Measurements from ENCODE around the gene PDE9A.
"Not testable (repeated sequence)": the region's sequence is repeated elsewhere in the genome, so short reads cannot be mapped to it uniquely, and the experiment has no call there.

PDE9A gene

DNA sequence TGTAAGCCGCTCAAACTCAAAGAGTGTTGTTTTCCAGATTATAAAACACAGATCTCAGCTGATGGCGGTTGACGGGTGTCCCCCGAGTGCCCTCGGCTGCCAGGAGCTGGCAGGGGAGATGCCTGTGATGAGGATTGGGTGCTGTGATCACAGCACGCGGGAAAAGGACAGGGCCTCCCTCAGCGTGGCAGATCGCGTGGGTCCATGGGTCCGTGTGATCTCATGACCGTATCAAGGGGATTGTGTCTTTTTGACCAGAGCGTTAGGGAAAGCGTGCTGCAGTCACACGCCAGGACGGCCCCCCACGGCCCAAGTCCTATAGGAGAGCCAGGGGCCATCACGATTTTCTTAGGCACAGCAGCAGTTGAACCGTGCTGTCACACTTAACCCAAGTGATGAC is 51.9 kb downstream of the PDE9A start:
- peak overlapping the region in 9 of 11 experiments; percentile 55 to 87 (median 76); a peak in 17 of 22 replicates for H3K4me2 ChIP-seq
- H4K20me1 ChIP-seq: no peaks in the 10 kb centered on the region; a peak in 1 of 22 replicates
- H3K27ac ChIP-seq: no peak overlapping the region
- no peak overlapping the region for H3K4me3 ChIP-seq
- H3K27me3 ChIP-seq: peaks cover 0 to 12% (median 0%) of the 10 kb centered on the region in 11 experiments; a peak in 4 of 22 replicates
- peaks cover 0 to 17% (median 7%) of the 10 kb centered on the region in 11 experiments; a peak in 8 of 22 replicates for H3K9me3 ChIP-seq (replicated peaks in 1 of 11)
- TF ChIP-seq Cebpa-rat (IDR thresholded peaks at IDR 0.05): no peak
- peaks cover 0 to 25% (median 22%) of the 10 kb centered on the region in 10 experiments; a peak in 16 of 20 replicates for H3K4me1 ChIP-seq
- H3K9ac ChIP-seq: no peak overlapping the region
- no peaks in the 10 kb centered on the region for H3K36me3 ChIP-seq

DNA sequence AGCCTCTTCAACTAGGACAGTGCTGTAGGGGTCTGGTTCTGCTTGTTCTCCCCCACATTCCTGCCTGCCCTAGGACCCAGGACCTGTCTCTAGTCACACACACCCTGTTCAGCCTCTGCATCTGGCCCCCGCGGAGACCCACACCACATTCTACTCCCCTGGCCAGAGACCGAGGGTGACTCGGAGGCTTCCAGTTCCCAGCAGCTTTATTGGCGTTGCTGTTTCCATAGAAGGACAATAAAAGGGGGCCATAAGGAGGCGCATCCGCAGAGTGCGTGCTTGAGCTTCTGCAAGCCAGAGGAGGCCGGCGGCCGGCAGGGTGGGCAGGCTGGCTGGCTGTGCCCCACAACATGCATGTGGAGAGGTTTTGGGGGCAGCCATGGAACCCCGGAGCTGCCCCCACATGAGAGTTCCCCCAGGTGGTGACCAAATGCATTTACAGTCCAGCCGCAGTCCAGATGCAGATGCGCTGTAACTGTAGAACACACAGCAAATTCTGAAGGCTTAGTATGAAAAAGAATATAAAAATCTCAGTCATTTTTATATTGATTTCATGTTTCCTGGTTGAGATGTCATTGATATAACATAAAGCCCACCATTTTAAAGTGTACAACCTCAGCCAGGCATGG is 52.4 kb downstream of the PDE9A start:
- no peak overlapping the region for H3K4me3 ChIP-seq
- H3K4me2 ChIP-seq: peak overlapping the region in 9 of 11 experiments; percentile 55 to 87 (median 76); a peak in 15 of 22 replicates
- peaks cover 0 to 25% (median 22%) of the 10 kb centered on the region in 10 experiments; a peak in 16 of 20 replicates for H3K4me1 ChIP-seq
- TF ChIP-seq Cebpa-rat (IDR thresholded peaks at IDR 0.05): no peak
- peaks cover 0 to 12% (median 0%) of the 10 kb centered on the region in 11 experiments; a peak in 4 of 22 replicates for H3K27me3 ChIP-seq
- no peaks in the 10 kb centered on the region; a peak in 1 of 22 replicates for H4K20me1 ChIP-seq
- H3K36me3 ChIP-seq: no peaks in the 10 kb centered on the region
- H3K9ac ChIP-seq: no peak overlapping the region
- peaks cover 0 to 17% (median 7%) of the 10 kb centered on the region in 11 experiments; a peak in 8 of 22 replicates for H3K9me3 ChIP-seq (replicated peaks in 1 of 11)
- H3K27ac ChIP-seq: no peak overlapping the region

DNA sequence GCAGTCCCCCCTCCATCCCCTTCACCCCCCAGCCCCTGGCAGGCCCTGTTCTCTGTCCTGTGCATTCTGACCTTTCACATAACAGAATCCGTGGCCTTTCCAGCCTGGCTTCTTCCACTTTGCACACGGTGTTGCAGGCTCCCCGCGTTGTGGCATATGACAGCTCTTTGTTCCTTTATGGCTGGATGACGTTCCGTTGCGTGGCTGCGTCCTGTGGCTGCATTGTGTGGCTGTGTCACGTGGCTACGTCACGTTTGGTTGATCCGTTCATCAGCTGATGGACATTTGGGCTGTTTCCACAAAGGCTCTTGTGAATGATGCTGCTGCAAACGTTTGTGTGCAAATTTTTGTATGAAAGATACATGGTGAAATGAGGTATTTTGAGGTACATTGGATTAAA is 53.3 kb downstream of the PDE9A start:
- H3K27me3 ChIP-seq: peaks cover 0 to 12% (median 0%) of the 10 kb centered on the region in 11 experiments; a peak in 4 of 22 replicates
- no peak overlapping the region for H3K27ac ChIP-seq

DNA sequence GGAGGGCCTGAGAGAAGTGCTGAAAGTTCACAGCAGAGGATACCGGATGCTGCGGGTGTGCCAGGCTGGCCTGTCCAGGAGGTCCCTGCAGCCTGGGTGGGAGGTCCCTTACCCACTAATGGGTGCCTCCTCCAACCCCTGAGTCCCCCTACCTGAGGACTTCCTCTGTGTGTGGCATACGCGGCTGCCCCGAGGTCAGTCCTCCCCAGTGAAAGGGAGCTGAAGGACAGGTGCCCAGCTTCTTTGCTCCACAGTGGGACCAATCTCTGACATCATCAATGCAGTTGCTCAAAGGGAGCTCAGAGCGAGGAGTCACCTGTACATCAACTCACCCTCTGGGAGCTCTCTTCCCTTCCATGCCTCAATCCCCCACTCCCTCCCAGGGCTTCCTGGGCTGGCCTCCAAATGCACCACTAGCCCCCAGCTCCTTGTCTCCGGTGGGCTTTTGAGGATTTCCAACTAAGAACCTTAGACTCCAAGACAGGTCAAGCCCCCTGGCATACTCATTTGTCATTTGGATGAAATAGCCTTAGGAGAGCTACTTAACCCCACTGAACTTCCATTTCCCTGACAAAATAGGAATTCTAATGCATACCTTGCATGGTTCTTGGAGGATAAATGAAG is 53.9 kb downstream of the PDE9A start:
- no peak overlapping the region for H3K9ac ChIP-seq
- H3K4me3 ChIP-seq: no peak overlapping the region
- peaks cover 0 to 5% (median 2%) of the 10 kb centered on the region in 11 experiments; a peak in 5 of 22 replicates for H3K9me3 ChIP-seq (replicated peaks in 1 of 11)
- H3K27ac ChIP-seq: no peak overlapping the region
- peaks cover 0 to 12% (median 0%) of the 10 kb centered on the region in 11 experiments; a peak in 4 of 22 replicates for H3K27me3 ChIP-seq
- no peaks in the 10 kb centered on the region; a peak in 1 of 22 replicates for H4K20me1 ChIP-seq
- H3K4me1 ChIP-seq: peaks cover 0 to 25% (median 22%) of the 10 kb centered on the region in 10 experiments; a peak in 16 of 20 replicates
- TF ChIP-seq Cebpa-rat (IDR thresholded peaks at IDR 0.05): no peak
- H3K36me3 ChIP-seq: no peaks in the 10 kb centered on the region
- no peak overlapping the region for H3K4me2 ChIP-seq

More for the DNA sequence above, 53.3 kb downstream of the PDE9A start:
- Histone ChIP-seq H3K4me1 (peaks cover 0 to 25% (median 22%) of the 10 kb centered on the region in 10 experiments; a peak in 16 of 20 replicates), H3K9me3 (replicated peaks in 1 of 11) (peaks cover 0 to 10% (median 5%) of the 10 kb centered on the region in 11 experiments; a peak in 8 of 22 replicates), H3K4me3 (no peak overlapping the region), H3K9ac (no peak overlapping the region), H3K36me3 (no peaks in the 10 kb centered on the region), H3K4me2 (no peak overlapping the region), H4K20me1 (no peaks in the 10 kb centered on the region; a peak in 1 of 22 replicates)
- TF ChIP-seq Cebpa-rat (IDR thresholded peaks at IDR 0.05): no peak

DNA sequence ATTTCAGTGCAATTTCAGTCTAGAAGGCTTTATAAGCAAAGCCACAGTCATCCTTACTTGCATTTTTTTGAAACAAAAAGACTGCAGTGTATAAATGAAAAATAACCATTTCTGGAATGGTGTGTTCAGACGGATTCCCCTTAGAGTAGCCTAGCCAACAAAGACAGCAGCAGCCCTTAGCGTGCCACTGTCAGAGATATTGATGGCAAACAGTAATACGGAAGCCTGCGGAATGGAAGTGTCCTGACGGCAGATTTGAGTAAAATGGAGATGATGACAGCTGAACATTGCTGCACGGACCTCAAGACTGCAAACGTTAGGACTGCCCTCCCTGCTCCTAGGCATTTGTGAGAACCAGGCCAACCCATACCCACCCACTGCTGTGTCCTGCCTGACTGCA is 54.7 kb downstream of the PDE9A start:
- Histone ChIP-seq H3K4me3 (no peak overlapping the region), H3K4me1 (peaks cover 0 to 25% (median 22%) of the 10 kb centered on the region in 10 experiments; a peak in 16 of 20 replicates), H3K4me2 (no peak overlapping the region), H3K27me3 (peaks cover 0 to 12% (median 0%) of the 10 kb centered on the region in 11 experiments; a peak in 4 of 22 replicates), H3K9me3 (replicated peaks in 1 of 11) (no peaks in the 10 kb centered on the region), H4K20me1 (no peaks in the 10 kb centered on the region; a peak in 1 of 22 replicates), H3K9ac (no peak overlapping the region), H3K27ac (no peak overlapping the region), H3K36me3 (no peaks in the 10 kb centered on the region)
- no peak for TF ChIP-seq Cebpa-rat (IDR thresholded peaks at IDR 0.05)

DNA sequence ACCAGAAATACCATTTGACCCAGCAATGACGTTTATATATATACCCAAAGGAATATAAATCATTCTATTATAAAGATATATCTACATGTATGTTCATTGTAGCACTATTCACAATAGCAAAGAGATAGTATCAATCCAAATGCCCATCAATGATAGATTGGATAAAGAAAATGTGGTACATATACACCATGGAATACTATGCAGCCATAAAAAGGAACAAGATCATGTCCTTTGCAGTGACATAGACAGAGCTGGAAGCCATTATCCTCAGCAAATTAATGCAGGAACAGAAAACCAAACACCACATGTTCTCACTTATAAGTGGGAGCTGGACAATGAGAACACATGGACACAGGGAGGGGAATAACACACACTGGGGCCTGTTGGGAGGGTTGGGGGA is 55.5 kb downstream of the PDE9A start:
- Histone ChIP-seq H3K4me1 (peaks cover 0 to 21% (median 19%) of the 10 kb centered on the region in 10 experiments; a peak in 16 of 20 replicates), H3K27me3 (peaks cover 0 to 12% (median 0%) of the 10 kb centered on the region in 11 experiments; a peak in 4 of 22 replicates)
- H4K20me1 ChIP-seq; H3K36me3 ChIP-seq; H3K27ac ChIP-seq; H3K4me3 ChIP-seq; H3K9ac ChIP-seq; H3K9me3 ChIP-seq (replicated peaks in 1 of 11); H3K4me2 ChIP-seq: not testable (repeated sequence)

DNA sequence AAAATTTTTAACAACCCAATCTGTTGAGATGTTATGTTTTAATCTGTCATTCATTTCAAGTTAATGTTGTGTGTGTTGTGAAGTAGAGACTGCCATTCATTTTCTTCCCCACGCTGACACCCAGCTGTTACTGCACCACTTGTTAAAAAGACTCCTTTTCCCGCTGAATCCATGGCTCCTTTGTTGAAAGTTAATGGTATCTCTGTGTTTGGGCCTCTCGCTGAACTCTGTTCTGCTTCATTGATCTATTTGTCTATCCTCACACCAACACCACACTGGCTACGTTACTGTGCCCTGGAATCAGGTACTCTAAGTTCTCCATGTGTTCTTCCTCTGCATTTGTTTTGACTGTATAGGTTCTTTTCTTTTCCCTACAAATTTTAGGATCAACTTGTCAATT is 58.2 kb downstream of the PDE9A start:
- no peak overlapping the region for H3K27ac ChIP-seq

DNA sequence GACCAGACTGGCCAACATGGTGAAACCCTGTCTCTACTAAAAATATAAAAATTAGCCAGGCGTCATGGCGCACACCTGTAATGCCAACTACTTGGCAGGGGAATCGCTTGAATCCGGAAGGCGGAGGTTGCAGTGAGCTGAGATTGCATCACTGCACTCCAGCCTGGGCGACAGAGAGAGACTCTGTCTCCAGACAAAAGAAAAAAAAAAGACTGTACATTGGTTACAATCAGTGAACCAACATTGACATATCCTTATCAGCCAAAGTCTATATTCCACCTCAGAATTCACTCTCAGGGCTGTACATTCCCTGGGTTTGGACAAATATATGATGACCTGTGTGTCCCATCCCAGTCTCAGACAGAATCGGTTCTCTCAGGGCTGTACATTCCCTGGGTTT is 62.0 kb downstream of the PDE9A start:
- H3K4me1 ChIP-seq; H3K4me3 ChIP-seq; H3K4me2 ChIP-seq; H4K20me1 ChIP-seq; H3K9ac ChIP-seq; H3K27ac ChIP-seq; H3K36me3 ChIP-seq; H3K9me3 ChIP-seq (replicated peaks in 1 of 11); H3K27me3 ChIP-seq: not testable (repeated sequence)

More for the DNA sequence above, 58.2 kb downstream of the PDE9A start:
- Histone ChIP-seq H3K9ac (no peak overlapping the region), H3K27me3 (no peaks in the 10 kb centered on the region), H3K9me3 (replicated peaks in 1 of 11) (no peaks in the 10 kb centered on the region), H3K4me1 (no peaks in the 10 kb centered on the region; a peak in 1 of 20 replicates), H3K36me3 (no peaks in the 10 kb centered on the region), H4K20me1 (no peaks in the 10 kb centered on the region), H3K4me2 (no peak overlapping the region), H3K4me3 (no peak overlapping the region)
- no peak for TF ChIP-seq Cebpa-rat (IDR thresholded peaks at IDR 0.05)

DNA sequence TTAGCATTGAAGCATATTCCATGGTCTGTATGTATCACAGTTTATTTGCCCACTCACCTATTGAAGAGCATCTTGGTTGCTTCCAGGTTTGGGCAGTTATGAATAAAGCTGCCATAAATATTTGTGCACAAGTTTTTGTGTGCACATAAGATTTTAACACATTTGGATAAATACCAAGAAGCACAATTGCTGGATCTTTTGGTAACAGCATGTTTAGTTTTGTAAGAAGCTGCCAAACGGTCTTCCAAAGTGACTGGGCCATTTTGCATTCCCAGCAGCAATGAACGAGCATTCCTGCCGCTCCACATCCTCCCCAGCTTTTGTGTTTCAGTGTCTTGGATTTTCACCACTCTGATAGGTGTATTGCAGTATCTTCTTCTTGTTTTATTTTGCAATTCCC is 62.7 kb downstream of the PDE9A start:
- Histone ChIP-seq H4K20me1 (no peaks in the 10 kb centered on the region), H3K4me1 (no peaks in the 10 kb centered on the region; a peak in 2 of 20 replicates), H3K9ac (no peak overlapping the region), H3K27ac (no peak overlapping the region), H3K27me3 (peaks cover 0 to 10% (median 2%) of the 10 kb centered on the region in 11 experiments; a peak in 5 of 22 replicates), H3K4me2 (no peak overlapping the region), H3K4me3 (no peak overlapping the region), H3K36me3 (no peaks in the 10 kb centered on the region), H3K9me3 (replicated peaks in 1 of 11) (no peaks in the 10 kb centered on the region)
- no peak for TF ChIP-seq Cebpa-rat (IDR thresholded peaks at IDR 0.05)

DNA sequence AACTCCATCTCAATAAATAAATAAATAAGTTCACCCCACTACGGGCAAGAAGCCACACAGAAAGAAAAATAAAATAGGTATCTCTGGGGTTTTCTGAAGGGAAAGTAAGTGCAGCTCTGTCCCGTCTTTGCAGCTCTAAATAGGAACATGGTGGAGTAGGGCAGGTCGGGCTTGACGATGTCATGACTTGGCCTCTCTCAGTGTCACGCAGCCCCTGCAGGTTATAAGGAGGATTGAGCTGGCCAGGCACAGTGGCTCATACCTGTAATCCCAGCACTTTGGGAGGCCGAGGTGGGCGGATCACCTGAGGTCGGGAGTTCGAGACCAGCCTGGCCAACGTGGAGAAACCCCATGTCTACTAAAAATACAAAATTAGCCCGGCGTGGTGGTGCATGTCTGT is 67.1 kb downstream of the PDE9A start:
- H3K36me3 ChIP-seq; H3K4me3 ChIP-seq; H3K9me3 ChIP-seq (replicated peaks in 1 of 11); H3K27ac ChIP-seq; H3K9ac ChIP-seq; H3K4me2 ChIP-seq: not testable (repeated sequence)
- peaks cover 0 to 37% (median 18%) of the 10 kb centered on the region in 11 experiments; a peak in 14 of 22 replicates for H3K27me3 ChIP-seq
- peaks cover 0 to 12% (median 0%) of the 10 kb centered on the region in 11 experiments; a peak in 4 of 22 replicates for H4K20me1 ChIP-seq
- peaks cover 24 to 28% (median 27%) of the 10 kb centered on the region in 10 experiments for H3K4me1 ChIP-seq

Measured in BLaER1 treated with 17β-estradiol and CSF1 and Interleukin-3, amounts not matched to agents 10 nM and 100 nM (cell line).